Astrocyte (in vitro differentiated cells and primary cell): ENCODE results near the gene BTG2. TPM values are rescaled to one million over a fixed set of nuclear protein-coding genes. Genes with fewer than 3 reads are reported as not detected.

Experiments
- DNase-seq: peaks from one replicate; pipeline ENCODE4 v3.0.0-alpha.2; 2010; ENCODE audit warnings: low read depth
- FAIRE-seq: peaks from 2 replicates; lab custom pipeline; 2011; peaks lifted over from hg19 to GRCh38; lab: Jason Lieb, UNC
- H2AFZ ChIP-seq: 2 replicates; pipeline ENCODE4 v1.6.0; 2012; ENCODE audit warnings: low read depth, low read length, inconsistent platforms
- H3K27ac ChIP-seq: 2 replicates; pipeline ENCODE4 v1.5.1; 2011; ENCODE audit warnings: low read depth, low read length, inconsistent platforms
- H3K27me3 ChIP-seq: 2 replicates; pipeline ENCODE4 v1.6.0; 2011; ENCODE audit warnings: low read length, inconsistent platforms; ENCODE audit not compliant: insufficient read depth
- H3K36me3 ChIP-seq: 2 replicates; pipeline ENCODE4 v1.5.1; 2011; ENCODE audit warnings: low read length, inconsistent platforms; ENCODE audit not compliant: insufficient read depth
- H3K4me1 ChIP-seq: 2 replicates; pipeline ENCODE4 v1.5.1; 2011; ENCODE audit warnings: low read length, inconsistent platforms; ENCODE audit not compliant: insufficient read depth
- H3K4me2 ChIP-seq: 2 replicates; pipeline ENCODE4 v1.6.0; 2012; ENCODE audit warnings: low read length, inconsistent platforms
- H3K4me3 ChIP-seq: 2 replicates; pipeline ENCODE4 v1.5.1; 2011; ENCODE audit warnings: low read depth, mild to moderate bottlenecking, low read length, inconsistent platforms; ENCODE audit not compliant: insufficient read depth
- H3K79me2 ChIP-seq: 2 replicates; pipeline ENCODE4 v1.6.0; 2012; ENCODE audit warnings: mild to moderate bottlenecking, low read length, inconsistent platforms; ENCODE audit not compliant: insufficient read depth
- H3K9ac ChIP-seq: 2 replicates; pipeline ENCODE4 v1.6.0; 2012; ENCODE audit warnings: mild to moderate bottlenecking, low read length, inconsistent platforms
- H3K9me3 ChIP-seq: 2 replicates; pipeline ENCODE4 v1.5.1; 2012; ENCODE audit warnings: low read depth, mild to moderate bottlenecking, low read length, inconsistent platforms; ENCODE audit not compliant: insufficient read depth
- H4K20me1 ChIP-seq: 2 replicates; pipeline ENCODE4 v1.6.0; 2012; ENCODE audit warnings: low read length, inconsistent platforms; ENCODE audit not compliant: insufficient read depth
- H3K27ac Mint-ChIP-seq: one replicate; pipeline ENCODE4 v1.8.0; 2021; ENCODE audit warnings: mild to moderate bottlenecking, mixed read lengths; ENCODE audit not compliant: unreplicated experiment
- H3K27me3 Mint-ChIP-seq: one replicate; pipeline ENCODE4 v1.8.0; 2021; ENCODE audit warnings: low read depth, mixed read lengths; ENCODE audit not compliant: unreplicated experiment
- H3K36me3 Mint-ChIP-seq: one replicate; pipeline ENCODE4 v1.8.0; 2021; ENCODE audit warnings: low read depth, mixed read lengths; ENCODE audit not compliant: unreplicated experiment
- H3K4me1 Mint-ChIP-seq: one replicate; pipeline ENCODE4 v1.8.0; 2021; ENCODE audit warnings: low read depth, mixed read lengths; ENCODE audit not compliant: unreplicated experiment
- H3K4me3 Mint-ChIP-seq: one replicate; pipeline ENCODE4 v1.8.0; 2021; ENCODE audit warnings: mild to moderate bottlenecking, moderate library complexity, mixed read lengths; ENCODE audit not compliant: unreplicated experiment
- H3K9me3 Mint-ChIP-seq: one replicate; pipeline ENCODE4 v1.8.0; 2021; ENCODE audit warnings: mild to moderate bottlenecking, mixed read lengths; ENCODE audit not compliant: unreplicated experiment
- EZH2 ChIP-seq: IDR thresholded peaks from 2 replicates; pipeline ENCODE4 v1.6.1; 2012; ENCODE audit warnings: mild to moderate bottlenecking, low read length, inconsistent platforms; ENCODE audit not compliant: insufficient read depth
- total RNA-seq: library from RNA; stranded (reverse); gene quantifications from 2 replicates; pipeline ENCODE4 v1.2.1, GENCODE V29; 2021
- TF ChIP-seq, protein P1 (sequence below): IDR thresholded peaks from 2 replicates; pipeline ENCODE4 v1.5.1; 2011; ENCODE audit warnings: low read depth, mild to moderate bottlenecking, inconsistent platforms, low read length, moderate library complexity; ENCODE audit not compliant: insufficient read depth

Gene BTG2
- total RNA-seq, 1 donor from 2014 or later = 58.3 TPM

DNA sequence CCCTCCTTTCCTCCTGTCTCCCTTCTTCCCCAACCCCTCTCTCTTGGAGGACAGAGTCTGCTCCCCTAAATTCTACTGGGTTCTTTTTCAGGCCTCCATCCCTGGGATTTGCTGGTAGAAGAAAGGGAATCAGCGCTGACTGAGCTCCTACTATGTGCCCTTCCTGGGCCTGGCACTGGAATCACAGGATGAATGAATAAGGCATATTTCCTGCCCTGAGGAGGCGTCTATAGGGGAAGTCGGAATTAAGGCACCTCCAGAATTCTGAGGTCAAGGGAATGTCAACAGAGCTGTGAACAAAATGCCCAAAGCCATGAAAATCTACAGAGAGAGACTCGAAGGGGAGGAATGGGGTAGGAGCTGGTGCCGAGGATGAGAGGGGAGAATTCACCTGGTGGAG lies 17.4 kb upstream of the BTG2 start:
- H3K27me3 ChIP-seq = peaks cover 12% of the 10 kb centered on the region
- H3K4me1 ChIP-seq = peaks cover 8% of the 10 kb centered on the region
- Mint-ChIP-seq H3K4me3 (no peak overlapping the region), H3K9me3 (no peaks in the 10 kb centered on the region), H3K27me3 (peaks cover 14% of the 10 kb centered on the region), H3K27ac (peak overlapping the region; percentile 23), H3K4me1 (peaks cover 6% of the 10 kb centered on the region), H3K36me3 (no peaks in the 10 kb centered on the region)
- H3K27ac ChIP-seq = no peak overlapping the region
- no peak overlapping the region for H3K4me3 ChIP-seq
- TF ChIP-seq EZH2 = no peak
- TF ChIP-seq, protein P1, sequence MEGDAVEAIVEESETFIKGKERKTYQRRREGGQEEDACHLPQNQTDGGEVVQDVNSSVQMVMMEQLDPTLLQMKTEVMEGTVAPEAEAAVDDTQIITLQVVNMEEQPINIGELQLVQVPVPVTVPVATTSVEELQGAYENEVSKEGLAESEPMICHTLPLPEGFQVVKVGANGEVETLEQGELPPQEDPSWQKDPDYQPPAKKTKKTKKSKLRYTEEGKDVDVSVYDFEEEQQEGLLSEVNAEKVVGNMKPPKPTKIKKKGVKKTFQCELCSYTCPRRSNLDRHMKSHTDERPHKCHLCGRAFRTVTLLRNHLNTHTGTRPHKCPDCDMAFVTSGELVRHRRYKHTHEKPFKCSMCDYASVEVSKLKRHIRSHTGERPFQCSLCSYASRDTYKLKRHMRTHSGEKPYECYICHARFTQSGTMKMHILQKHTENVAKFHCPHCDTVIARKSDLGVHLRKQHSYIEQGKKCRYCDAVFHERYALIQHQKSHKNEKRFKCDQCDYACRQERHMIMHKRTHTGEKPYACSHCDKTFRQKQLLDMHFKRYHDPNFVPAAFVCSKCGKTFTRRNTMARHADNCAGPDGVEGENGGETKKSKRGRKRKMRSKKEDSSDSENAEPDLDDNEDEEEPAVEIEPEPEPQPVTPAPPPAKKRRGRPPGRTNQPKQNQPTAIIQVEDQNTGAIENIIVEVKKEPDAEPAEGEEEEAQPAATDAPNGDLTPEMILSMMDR = no peak
- H4K20me1 ChIP-seq = no peaks in the 10 kb centered on the region
- no peaks in the 10 kb centered on the region for H3K36me3 ChIP-seq
- H3K79me2 ChIP-seq = no peaks in the 10 kb centered on the region
- H3K4me2 ChIP-seq = no peak overlapping the region
- FAIRE-seq = no peak
- DNase-seq = no peak
- no peak overlapping the region for H3K9ac ChIP-seq
- no peak overlapping the region for H2AFZ ChIP-seq
- no peaks in the 10 kb centered on the region for H3K9me3 ChIP-seq

DNA sequence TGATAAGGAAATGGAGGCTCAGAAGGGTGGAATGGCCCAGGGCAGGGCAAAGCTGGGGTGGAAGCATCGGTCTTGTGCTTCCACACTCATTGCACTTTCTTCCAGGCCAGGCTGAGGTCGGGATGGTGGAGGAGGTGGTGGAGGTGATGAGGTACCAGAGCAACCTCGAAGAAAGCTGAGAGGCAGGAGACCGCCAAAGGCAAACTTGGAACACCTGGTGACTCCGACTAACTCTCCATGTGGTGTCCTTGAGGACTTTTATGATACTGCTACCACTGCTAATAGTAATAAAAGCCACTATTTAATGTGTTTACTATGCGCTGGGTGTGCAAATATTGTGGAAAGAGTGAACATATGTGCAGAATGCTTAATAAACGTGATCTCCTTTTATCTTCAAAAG lies 16.9 kb upstream of the BTG2 start:
- H3K27me3 Mint-ChIP-seq = peaks cover 13% of the 10 kb centered on the region
- no peaks in the 10 kb centered on the region for H3K9me3 Mint-ChIP-seq
- Histone ChIP-seq H3K79me2 (no peaks in the 10 kb centered on the region), H3K9me3 (no peaks in the 10 kb centered on the region), H2AFZ (no peak overlapping the region), H3K36me3 (no peaks in the 10 kb centered on the region), H3K4me1 (peaks cover 8% of the 10 kb centered on the region), H3K27me3 (peaks cover 12% of the 10 kb centered on the region), H3K9ac (no peak overlapping the region), H4K20me1 (no peaks in the 10 kb centered on the region), H3K4me3 (no peak overlapping the region), H3K27ac (no peak overlapping the region), H3K4me2 (no peak overlapping the region)
- peaks cover 5% of the 10 kb centered on the region for H3K4me1 Mint-ChIP-seq
- no peak overlapping the region for H3K27ac Mint-ChIP-seq
- TF ChIP-seq EZH2 = no peak
- TF ChIP-seq, protein P1 = no peak
- FAIRE-seq = no peak
- no peaks in the 10 kb centered on the region for H3K36me3 Mint-ChIP-seq
- DNase-seq = no peak
- H3K4me3 Mint-ChIP-seq = no peak overlapping the region

DNA sequence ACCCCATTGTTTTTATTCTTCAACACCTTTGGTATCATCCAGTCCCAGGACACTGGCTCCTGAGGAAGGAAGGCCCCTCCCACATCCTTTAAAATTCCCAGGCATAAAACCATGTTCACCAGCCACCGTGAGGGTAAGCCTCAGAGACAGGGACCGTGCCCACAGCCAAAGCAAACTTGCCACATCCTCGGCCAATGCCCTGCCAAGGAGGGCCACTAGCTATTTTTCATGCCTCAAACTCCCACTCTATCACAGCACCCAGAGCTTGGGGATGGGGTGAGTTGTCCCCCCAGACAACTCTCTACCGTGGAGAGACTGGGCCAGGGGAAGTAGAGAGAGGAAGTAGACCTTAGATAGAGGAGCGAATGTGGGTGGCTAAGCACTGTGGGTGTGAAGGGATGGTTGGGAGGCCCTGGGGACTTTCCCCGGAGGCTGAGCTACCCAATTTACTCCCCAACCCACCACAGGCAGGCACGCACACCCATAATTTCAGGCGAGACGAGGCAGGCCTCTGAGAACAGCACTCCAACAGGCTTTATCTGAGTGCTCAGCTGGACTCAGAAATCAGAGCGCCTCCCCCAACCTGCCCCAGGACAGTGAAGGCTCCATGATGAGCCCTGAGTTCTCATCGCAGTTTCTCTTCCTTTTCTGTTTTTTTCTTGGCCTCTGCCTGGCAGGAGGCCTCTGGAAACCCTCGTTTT lies 15.9 kb upstream of the BTG2 start:
- Mint-ChIP-seq H3K4me3 (no peak overlapping the region), H3K9me3 (no peaks in the 10 kb centered on the region), H3K27me3 (peaks cover 10% of the 10 kb centered on the region), H3K4me1 (peaks cover 5% of the 10 kb centered on the region), H3K36me3 (no peaks in the 10 kb centered on the region), H3K27ac (no peak overlapping the region)
- Histone ChIP-seq H3K27me3 (peaks cover 7% of the 10 kb centered on the region), H3K4me3 (no peak overlapping the region), H4K20me1 (no peaks in the 10 kb centered on the region), H3K79me2 (no peaks in the 10 kb centered on the region), H3K9me3 (no peaks in the 10 kb centered on the region), H3K4me2 (no peak overlapping the region), H3K4me1 (peaks cover 8% of the 10 kb centered on the region), H3K27ac (no peak overlapping the region), H3K36me3 (no peaks in the 10 kb centered on the region), H3K9ac (peak overlapping the region; percentile 64), H2AFZ (no peak overlapping the region)
- FAIRE-seq = no peak
- TF ChIP-seq, protein P1 = no peak
- no peak for TF ChIP-seq EZH2
- DNase-seq = no peak
